GM12872 (cell line): Measurements from ENCODE around the gene ATP7B.

Experiments
- TF ChIP-seq, protein P1 (sequence below): IDR thresholded peaks from 3 replicates; pipeline ENCODE4 v1.5.1; 2011; ENCODE audit warnings: low read depth, mild to moderate bottlenecking, low read length, moderate library complexity; ENCODE audit not compliant: insufficient read depth

ATP7B gene

DNA sequence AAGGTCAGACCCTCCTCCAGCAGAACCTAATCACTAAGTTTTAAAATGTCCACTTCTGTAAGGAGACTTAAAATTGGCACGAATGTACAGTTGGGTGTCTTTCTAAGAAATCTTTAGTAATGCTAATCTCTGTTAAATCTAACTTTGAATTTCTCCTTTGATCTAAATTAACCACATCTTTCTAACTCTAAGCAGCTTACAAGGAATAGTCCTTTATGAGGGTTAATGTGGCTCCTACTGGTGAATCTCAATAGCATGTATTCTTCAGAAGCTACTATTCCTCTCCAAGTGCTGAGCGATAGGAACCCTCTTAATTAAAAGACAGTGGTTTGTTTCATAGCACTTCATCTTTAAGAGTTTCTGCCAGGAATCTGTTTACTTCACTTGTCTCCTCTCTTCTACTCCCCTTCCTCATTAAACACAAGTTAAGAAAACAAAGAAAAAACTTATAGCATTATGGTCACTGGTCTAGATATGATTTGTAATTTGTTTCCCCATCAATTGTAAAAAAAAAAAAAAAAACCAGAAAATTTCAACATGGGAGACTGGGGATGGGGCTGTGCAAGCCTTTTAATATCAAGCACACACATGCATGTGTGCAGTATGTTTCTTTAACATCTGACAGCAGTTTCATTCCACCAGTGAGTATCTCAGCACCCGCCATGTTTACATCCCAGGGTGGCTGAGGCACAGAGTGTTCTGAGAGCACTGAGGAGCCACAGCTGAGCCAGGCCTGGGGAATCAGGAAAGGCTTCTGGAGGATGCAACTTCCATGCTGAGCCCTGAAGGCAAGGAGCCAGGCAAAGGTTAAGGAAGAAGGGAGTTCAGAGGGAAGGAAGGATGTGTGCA, 57.7 kb downstream of the ATP7B start:
- TF ChIP-seq, protein P1, sequence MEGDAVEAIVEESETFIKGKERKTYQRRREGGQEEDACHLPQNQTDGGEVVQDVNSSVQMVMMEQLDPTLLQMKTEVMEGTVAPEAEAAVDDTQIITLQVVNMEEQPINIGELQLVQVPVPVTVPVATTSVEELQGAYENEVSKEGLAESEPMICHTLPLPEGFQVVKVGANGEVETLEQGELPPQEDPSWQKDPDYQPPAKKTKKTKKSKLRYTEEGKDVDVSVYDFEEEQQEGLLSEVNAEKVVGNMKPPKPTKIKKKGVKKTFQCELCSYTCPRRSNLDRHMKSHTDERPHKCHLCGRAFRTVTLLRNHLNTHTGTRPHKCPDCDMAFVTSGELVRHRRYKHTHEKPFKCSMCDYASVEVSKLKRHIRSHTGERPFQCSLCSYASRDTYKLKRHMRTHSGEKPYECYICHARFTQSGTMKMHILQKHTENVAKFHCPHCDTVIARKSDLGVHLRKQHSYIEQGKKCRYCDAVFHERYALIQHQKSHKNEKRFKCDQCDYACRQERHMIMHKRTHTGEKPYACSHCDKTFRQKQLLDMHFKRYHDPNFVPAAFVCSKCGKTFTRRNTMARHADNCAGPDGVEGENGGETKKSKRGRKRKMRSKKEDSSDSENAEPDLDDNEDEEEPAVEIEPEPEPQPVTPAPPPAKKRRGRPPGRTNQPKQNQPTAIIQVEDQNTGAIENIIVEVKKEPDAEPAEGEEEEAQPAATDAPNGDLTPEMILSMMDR, result no peak

DNA sequence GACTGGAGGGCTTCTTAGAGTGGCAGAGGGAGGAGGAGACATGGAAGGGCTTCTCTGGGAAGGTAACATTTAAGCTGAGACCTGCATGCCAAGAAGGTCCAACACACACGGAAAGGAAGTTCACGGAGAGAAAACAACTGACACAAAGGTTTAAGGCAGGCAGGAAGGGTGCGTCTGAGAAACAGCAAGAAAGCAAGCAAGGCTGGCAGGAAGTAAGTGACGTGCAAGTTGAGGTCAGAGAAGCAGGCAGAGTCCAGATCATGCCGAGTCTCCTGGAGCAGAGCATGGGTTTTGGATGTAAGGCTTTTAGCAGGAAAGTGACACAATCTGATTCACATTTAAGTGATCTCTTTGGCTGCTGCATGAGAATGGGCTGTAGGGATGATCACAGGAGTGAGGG, 60.5 kb downstream of the ATP7B start:
- TF ChIP-seq, protein P1, result no peak

DNA sequence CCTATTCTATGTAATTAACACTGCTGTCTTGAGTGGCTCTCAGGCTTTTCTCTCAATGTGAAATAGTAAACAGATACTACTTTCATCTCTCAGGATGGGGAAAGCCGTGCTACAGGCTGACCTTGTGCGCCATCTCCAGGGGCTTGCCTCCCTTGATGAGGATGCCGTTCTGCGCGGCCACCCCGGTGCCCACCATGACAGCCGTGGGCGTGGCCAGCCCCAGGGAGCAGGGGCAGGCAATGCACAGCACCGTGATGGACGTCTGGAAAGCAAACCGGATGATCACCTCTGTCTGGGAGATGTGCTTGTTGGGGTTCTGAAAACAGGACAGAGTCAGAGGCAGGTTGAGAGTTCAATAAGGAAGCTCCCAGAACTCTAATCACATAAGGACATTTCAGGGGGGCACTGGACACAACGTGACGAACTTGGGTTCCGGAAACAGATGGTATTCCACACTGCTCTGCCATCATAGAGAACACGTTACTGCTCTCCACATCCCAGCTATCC, 65.0 kb downstream of the ATP7B start:
- TF ChIP-seq, protein P1, result no peak

DNA sequence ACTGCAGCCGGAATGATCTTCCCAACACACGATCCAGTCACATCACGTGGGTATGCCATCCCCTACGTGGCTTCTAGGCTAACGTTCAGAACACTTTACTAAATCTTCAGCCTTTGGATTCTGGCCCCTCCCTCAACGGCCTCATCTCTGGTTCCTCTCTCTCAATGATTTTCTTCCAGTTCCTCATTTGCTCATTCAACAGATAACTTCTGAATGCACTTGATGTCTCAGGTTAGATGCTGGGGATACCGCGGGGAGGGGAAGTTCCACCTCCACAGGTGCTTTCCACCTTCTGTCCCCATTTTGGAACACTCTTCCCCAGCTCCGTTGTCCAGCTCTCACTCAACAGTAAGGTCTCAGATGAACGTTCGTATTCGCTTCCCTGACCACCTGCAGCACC, 66.1 kb downstream of the ATP7B start:
- TF ChIP-seq, protein P1, result no peak

DNA sequence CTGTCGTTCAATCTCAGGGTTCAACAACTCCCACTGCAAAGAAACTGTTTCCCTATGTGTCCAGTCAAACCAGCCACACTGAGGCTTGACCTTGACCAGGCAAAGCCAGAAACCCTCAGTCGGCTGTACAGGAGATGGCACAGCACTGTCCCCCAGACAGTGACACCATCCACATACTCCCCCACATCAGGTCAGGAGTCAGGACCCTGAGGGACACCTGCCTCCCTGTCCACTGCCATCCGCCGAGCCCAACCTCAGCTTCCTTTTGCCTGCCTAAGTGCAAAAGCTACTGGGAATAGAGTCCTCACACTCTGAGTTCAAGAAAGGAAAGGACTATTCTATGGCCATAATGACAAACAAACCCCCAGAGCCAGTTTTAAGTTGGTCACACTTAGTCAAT, 66.8 kb downstream of the ATP7B start:
- TF ChIP-seq, protein P1, result no peak

DNA sequence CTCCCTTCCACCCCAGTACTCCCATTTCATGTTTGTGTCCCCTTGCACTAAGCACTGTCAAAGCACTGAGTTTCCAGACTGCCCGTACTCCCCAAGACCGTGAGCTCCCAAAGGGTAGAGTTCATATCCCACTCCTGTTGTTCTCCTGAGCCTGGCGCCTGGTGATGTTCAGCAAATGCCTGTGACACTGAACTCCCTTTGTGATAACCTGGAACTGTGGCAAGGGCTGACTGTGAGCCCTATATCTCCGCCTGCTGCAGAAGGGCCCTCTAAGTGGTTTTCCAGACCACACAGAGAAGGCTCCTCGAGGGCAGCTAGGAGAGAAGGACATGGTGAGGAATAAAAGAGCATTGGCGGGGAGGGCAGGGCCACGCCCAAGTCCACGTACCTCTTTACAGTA, 67.5 kb downstream of the ATP7B start:
- TF ChIP-seq, protein P1, result no peak

DNA sequence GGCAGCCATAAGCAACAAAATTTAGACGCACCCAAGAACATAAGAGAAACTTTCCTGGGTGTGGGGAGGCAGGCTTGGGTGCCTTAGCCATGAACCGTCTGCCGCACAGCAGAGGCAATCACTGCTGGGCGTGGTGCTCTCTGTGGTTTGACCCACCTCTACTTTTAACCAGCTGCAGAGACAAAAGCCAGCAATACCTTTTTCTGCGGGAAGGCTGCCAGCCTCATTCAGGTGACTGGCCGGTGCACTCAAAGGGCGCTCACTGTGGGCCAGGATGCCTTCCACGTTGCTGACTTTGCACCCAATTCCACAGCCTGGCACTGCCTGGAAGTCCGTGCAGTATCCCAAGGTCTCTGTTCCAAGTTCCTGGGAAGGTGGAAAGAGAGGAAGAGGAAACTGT, 69.1 kb downstream of the ATP7B start:
- TF ChIP-seq, protein P1, result no peak
